WTC11 (cell line): Measurements from ENCODE around the gene MRGPRF.

ENCODE experiments used
- CREM ChIP-seq: sonication (generic); formaldehyde crosslinking; IDR thresholded peaks from 2 replicates; pipeline ENCODE4 v1.8.1; 2022; ENCODE audit warnings: mild to moderate bottlenecking, missing genetic modification reagents, moderate library complexity
- JUN ChIP-seq: sonication (generic); formaldehyde crosslinking; IDR thresholded peaks from 2 replicates; pipeline ENCODE4 v1.8.0; 2023; ENCODE audit warnings: mild to moderate bottlenecking, missing genetic modification reagents
- NR2C2 ChIP-seq: sonication (generic); formaldehyde crosslinking; IDR thresholded peaks from 2 replicates; pipeline ENCODE4 v1.8.0; 2022; ENCODE audit warnings: mild to moderate bottlenecking, missing genetic modification reagents
- NR3C1 ChIP-seq: sonication (generic); formaldehyde crosslinking; conservative IDR thresholded peaks from 2 replicates; pipeline ENCODE4 v1.8.1; 2023; ENCODE audit warnings: low read depth, mild to moderate bottlenecking, missing genetic modification reagents
- SMAD4 ChIP-seq: sonication (generic); formaldehyde crosslinking; IDR thresholded peaks from 2 replicates; pipeline ENCODE4 v1.8.0; 2022; ENCODE audit warnings: mild to moderate bottlenecking, missing genetic modification reagents
- ZNF138 ChIP-seq: sonication (generic); formaldehyde crosslinking; conservative IDR thresholded peaks from 2 replicates; pipeline ENCODE4 v1.8.1; 2022; ENCODE audit warnings: mild to moderate bottlenecking, moderate library complexity, missing genetic modification reagents
- ZNF423 ChIP-seq: fragments of 250-450 bp; sonication (Bioruptor Pico); IDR thresholded peaks from 2 replicates; pipeline ENCODE4 v2.1.2; 2022; ENCODE audit warnings: mild to moderate bottlenecking, moderate library complexity
- TF ChIP-seq, protein P1 (sequence below): fragments of 200-600 bp; IDR thresholded peaks from 2 replicates; pipeline ENCODE4 v1.8.0; 2022; ENCODE audit warnings: antibody characterized with exemption
- TF ChIP-seq, protein P2 (sequence below): sonication (generic); formaldehyde crosslinking; IDR thresholded peaks from 2 replicates; pipeline ENCODE4 v1.8.1; 2023; ENCODE audit warnings: mild to moderate bottlenecking, missing genetic modification reagents, moderate library complexity
- TF ChIP-seq, protein P3 (sequence below): sonication (generic); formaldehyde crosslinking; IDR thresholded peaks from 2 replicates; pipeline ENCODE4 v1.8.0; 2022; ENCODE audit warnings: mild to moderate bottlenecking, missing genetic modification reagents
- TF ChIP-seq, protein P4 (sequence below): sonication (generic); formaldehyde crosslinking; IDR thresholded peaks from 2 replicates; pipeline ENCODE4 v1.8.1; 2023; ENCODE audit warnings: mild to moderate bottlenecking, moderate library complexity, missing genetic modification reagents

DNA sequence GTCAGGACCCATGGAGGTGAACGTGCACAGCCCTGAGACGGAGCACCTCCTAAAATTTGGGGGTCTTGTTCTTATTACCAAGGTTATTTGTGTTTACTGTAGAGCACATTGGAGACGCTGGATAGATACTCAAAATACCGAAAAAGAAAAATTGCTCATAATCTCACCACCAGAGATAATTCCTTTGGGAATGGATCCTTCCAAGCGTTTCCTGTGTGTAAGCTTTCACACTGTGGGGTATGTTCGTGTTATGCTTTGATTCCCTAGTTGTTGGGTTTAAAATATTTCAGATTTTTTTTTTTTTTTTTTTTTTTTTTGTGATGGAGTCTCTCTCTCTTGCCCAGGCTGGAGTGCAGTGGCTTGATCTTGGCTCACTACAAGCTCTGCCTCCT, 18.2 kb downstream of the MRGPRF start:
- TF ChIP-seq, protein P1, sequence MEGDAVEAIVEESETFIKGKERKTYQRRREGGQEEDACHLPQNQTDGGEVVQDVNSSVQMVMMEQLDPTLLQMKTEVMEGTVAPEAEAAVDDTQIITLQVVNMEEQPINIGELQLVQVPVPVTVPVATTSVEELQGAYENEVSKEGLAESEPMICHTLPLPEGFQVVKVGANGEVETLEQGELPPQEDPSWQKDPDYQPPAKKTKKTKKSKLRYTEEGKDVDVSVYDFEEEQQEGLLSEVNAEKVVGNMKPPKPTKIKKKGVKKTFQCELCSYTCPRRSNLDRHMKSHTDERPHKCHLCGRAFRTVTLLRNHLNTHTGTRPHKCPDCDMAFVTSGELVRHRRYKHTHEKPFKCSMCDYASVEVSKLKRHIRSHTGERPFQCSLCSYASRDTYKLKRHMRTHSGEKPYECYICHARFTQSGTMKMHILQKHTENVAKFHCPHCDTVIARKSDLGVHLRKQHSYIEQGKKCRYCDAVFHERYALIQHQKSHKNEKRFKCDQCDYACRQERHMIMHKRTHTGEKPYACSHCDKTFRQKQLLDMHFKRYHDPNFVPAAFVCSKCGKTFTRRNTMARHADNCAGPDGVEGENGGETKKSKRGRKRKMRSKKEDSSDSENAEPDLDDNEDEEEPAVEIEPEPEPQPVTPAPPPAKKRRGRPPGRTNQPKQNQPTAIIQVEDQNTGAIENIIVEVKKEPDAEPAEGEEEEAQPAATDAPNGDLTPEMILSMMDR, result no peak
- TF ChIP-seq, protein P2, sequence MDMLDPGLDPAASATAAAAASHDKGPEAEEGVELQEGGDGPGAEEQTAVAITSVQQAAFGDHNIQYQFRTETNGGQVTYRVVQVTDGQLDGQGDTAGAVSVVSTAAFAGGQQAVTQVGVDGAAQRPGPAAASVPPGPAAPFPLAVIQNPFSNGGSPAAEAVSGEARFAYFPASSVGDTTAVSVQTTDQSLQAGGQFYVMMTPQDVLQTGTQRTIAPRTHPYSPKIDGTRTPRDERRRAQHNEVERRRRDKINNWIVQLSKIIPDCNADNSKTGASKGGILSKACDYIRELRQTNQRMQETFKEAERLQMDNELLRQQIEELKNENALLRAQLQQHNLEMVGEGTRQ (CRISPR knock-in tag), result no peak
- TF ChIP-seq ZNF423 (CRISPR knock-in tag), result no peak
- TF ChIP-seq ZNF138, result no peak
- TF ChIP-seq NR3C1, result no peak
- TF ChIP-seq, protein P3, sequence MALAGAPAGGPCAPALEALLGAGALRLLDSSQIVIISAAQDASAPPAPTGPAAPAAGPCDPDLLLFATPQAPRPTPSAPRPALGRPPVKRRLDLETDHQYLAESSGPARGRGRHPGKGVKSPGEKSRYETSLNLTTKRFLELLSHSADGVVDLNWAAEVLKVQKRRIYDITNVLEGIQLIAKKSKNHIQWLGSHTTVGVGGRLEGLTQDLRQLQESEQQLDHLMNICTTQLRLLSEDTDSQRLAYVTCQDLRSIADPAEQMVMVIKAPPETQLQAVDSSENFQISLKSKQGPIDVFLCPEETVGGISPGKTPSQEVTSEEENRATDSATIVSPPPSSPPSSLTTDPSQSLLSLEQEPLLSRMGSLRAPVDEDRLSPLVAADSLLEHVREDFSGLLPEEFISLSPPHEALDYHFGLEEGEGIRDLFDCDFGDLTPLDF (CRISPR knock-in tag), result no peak
- TF ChIP-seq JUN, result no peak
- no peak for TF ChIP-seq SMAD4 (CRISPR knock-in tag)
- TF ChIP-seq, protein P4, sequence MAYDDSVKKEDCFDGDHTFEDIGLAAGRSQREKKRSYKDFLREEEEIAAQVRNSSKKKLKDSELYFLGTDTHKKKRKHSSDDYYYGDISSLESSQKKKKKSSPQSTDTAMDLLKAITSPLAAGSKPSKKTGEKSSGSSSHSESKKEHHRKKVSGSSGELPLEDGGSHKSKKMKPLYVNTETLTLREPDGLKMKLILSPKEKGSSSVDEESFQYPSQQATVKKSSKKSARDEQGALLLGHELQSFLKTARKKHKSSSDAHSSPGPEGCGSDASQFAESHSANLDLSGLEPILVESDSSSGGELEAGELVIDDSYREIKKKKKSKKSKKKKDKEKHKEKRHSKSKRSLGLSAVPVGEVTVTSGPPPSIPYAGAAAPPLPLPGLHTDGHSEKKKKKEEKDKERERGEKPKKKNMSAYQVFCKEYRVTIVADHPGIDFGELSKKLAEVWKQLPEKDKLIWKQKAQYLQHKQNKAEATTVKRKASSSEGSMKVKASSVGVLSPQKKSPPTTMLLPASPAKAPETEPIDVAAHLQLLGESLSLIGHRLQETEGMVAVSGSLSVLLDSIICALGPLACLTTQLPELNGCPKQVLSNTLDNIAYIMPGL (CRISPR knock-in tag), result no peak
- no peak for TF ChIP-seq NR2C2
- TF ChIP-seq CREM (CRISPR knock-in tag), result no peak
